SK-N-SH treated with all-trans-retinoic acid at 6 μM for 48 hours (cell line): ENCODE data around the gene MKRN2.
"Not testable (repeated sequence)": the region's sequence is repeated elsewhere in the genome, so short reads cannot be mapped to it uniquely, and the experiment has no call there.

ENCODE experiments used
- ARNTL ChIP-seq: fragments of 450-650 bp; formaldehyde crosslinking; IDR thresholded peaks from 2 replicates; pipeline ENCODE4 v1.5.0; 2020; ENCODE audit warnings: low read depth, mild to moderate bottlenecking, moderate library complexity, borderline replicate concordance
- BACH2 ChIP-seq: fragments of 250-450 bp; sonication (Bioruptor Pico); IDR thresholded peaks from 2 replicates; pipeline ENCODE4 v1.9.0; 2021; ENCODE audit warnings: mild to moderate bottlenecking, borderline replicate concordance
- RARB ChIP-seq: fragments of 250-450 bp; sonication (Bioruptor Pico); IDR thresholded peaks from 2 replicates; pipeline ENCODE4 v1.8.0; 2021; ENCODE audit warnings: mild to moderate bottlenecking, moderate library complexity
- ZNF565 ChIP-seq: fragments of 450-650 bp; formaldehyde crosslinking; conservative IDR thresholded peaks from 2 replicates; pipeline ENCODE4 v1.5.0; 2020; ENCODE audit warnings: low read depth, mild to moderate bottlenecking, moderate library complexity

DNA sequence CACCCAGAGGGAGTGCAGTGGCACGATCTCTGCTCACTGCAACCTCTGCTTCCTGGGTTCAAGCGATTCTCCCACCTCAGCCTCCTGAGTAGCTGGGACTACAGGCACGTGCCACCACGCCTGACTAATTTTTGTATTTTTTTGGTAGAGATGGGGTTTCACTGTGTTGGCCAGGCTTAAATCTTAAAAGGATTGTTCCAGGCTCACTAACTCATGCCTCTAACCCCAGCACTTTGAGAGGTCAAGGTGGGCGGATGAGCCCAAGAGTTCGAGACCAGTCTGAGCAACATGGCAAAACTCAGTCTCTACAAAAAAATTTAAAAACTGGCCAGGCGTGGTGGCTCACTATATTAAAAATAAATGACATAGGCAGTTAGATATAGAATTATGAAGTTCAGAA lies 74.0 kb downstream of the MKRN2 start:
- not testable (repeated sequence) for TF ChIP-seq ARNTL (CRISPR knock-in tag); ZNF565 (CRISPR knock-in tag); BACH2; RARB (CRISPR knock-in tag)
